ENCODE measurements around the gene SEMA3F. TPM values are rescaled to one million over a fixed set of nuclear protein-coding genes. Genes with fewer than 3 reads are reported as not detected.

The SEMA3F gene
- 8.6 to 16.4 TPM (median 14.0 TPM) in 5 replicates for total RNA-seq (2022; extraction: Qiagen RNA extraction; ENCODE audit: low read depth)

DNA sequence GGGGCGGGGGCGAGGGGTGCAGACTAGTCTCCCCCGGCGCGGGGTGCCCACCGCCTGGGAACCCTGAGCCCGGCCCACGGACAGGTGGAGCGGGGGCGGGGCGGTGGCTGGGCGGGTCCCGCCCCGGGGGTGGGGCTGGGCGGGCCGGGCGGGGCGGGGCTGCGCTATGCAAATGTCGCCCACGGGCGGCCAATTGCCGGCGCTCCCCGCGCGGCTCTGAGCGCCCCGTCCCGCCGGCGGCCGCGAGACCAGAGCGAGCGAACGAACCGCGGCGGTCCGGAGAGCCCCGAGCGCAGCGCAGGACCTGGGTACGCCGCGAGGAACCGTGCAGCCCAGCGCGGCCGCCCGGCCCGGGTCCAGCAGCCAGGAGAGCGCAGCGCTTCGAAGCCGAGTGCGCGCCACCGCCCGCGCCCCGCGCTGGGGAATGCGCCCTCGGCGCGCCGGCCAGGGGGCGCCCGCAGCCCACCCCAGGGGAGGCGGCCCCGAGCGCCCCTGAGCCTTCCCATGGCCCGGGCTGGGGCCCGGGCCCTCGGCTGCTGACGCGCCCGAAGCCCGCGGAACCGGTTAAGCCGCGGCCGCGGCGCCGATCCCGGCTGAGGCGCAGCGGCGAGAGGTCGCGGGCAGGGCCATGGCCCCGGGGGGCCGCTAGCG is at the start of gene SEMA3F:
Gene SEMA3F (plus strand): TSS at position 485 of the 651 bp plus-strand sequence. CDS start 4,299 bp downstream, outside the sequence.

DNA sequence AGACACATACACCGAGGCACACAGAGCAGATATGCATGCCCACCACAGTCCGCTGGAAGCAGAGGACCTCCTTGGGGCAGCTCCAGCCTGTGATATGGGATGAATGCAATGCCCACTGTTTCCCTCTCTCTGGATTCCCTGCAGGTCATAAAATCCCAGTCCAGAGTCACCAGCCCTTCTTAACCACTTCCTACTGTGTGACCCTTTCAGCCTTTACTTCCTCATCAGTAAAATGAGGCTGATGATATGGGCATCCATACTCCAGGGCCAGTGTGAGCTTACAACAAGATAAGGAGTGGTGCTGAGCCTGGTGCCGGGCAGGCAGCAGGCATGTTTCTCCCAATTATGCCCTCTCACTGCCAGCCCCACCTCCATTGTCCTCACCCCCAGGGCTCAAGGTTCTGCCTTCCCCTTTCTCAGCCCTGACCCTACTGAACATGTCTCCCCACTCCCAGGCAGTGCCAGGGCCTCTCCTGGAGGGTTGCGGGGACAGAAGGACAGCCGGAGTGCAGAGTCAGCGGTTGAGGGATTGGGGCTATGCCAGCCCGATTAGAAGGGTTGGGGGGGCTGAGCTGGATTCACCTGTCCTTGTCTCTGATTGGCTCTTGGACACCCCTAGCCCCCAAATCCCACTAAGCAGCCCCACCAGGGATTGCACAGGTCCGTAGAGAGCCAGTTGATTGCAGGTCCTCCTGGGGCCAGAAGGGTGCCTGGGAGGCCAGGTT is 36.0 kb downstream of the SEMA3F start, which contains the start of gene GNAT1:
Gene GNAT1 (plus strand): TSS at position 675 of the 725 bp plus-strand sequence. CDS start 116 bp downstream, outside the sequence.

DNA sequence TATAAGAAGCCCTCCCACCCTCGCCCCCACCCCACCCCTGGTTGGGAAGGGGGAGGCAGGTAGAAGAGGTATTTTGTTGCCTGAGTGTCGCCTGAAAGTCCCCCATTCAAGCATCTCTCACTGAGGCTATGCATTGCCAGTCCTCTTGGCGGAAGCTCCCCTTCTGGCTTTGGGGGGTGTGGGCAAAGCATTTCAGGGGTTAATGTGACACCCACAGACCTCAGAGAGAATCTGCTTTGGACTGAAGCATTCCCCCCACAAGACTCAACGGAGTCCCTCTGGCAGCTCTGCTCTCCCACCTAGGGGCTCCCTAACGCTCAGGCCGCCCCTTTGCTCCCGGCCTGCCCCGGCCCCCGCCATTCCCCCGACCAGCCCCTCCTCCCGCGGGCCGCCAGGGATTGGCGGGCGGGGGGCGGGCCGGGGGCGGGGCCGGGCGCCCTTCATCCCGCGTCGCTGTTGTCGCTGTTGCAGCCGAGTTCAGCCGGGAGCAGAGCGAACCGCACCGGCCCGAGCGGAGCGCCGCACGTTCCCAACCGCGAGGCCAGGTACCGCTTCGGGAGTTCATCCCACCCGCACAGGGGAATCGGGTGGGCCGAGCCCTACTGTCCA is 49.8 kb downstream of the SEMA3F start, which contains the start of gene SLC38A3:
Gene SLC38A3 (plus strand): TSS at position 468 of the 609 bp plus-strand sequence. CDS start 8,929 bp downstream, outside the sequence.

DNA sequence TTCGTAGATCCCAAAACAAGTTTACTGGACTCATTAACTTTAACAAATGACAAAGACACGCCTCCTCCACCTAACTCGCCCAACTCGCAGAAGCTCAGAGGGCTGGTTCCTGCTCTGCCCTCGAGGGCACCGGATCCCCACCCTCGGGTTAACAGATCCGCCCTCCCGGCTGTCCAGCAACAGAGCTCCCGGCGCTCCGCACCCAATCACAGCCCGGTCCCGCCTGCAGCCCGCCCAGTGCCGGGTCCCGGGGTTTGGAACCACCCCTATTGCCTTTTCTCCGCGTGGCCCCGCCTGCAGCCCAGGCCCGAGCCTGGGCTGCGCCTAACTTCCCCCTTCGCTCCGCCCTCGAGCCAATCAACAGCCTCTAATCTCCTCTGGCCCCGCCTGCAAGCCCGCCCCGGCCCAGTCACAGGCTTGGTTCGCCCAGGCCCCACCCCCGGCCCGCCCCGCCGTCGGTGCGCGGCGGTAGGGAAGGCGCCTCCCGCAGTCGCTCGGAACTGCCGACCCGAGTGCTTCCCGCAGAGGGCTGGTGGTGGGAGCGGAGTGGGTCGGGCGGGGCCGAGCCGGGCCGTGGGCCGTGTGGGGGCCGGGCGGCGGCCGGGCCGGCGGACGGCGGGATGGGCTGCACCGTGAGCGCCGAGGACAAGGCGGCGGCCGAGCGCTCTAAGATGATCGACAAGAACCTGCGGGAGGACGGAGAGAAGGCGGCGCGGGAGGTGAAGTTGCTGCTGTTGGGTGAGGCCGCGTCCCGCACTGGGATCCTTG is 80.8 kb downstream of the SEMA3F start, which contains the start of gene GNAI2:
Gene GNAI2 (plus strand): TSS at position 489 of the 768 bp plus-strand sequence. CDS start 132 bp downstream, at position 621.

Other genes starting within 250 kb of the SEMA3F start
- 4.2 to 9.1 TPM (median 8.5 TPM) in 5 replicates for gene MON1A, start 225.5 kb upstream of the SEMA3F start, total RNA-seq (2022; extraction: Qiagen RNA extraction; ENCODE audit: low read depth)
- 25.0 to 32.5 TPM (median 28.7 TPM) in 5 replicates for gene RBM6, start 215.2 kb upstream of the SEMA3F start, total RNA-seq (2022; extraction: Qiagen RNA extraction; ENCODE audit: low read depth)
- 30.4 to 44.1 TPM (median 37.3 TPM) in 5 replicates for gene RBM5, start 66.4 kb upstream of the SEMA3F start, total RNA-seq (2022; extraction: Qiagen RNA extraction; ENCODE audit: low read depth)
- gene GNAT1, start 36.3 kb downstream of the SEMA3F start, total RNA-seq (2022; extraction: Qiagen RNA extraction; ENCODE audit: low read depth), result 0.07 TPM in 1 of 5 replicates, not detected in the others
- 0.20 TPM in 1 of 5 replicates, not detected in the others for gene SLC38A3, start 49.9 kb downstream of the SEMA3F start, total RNA-seq (2022; extraction: Qiagen RNA extraction; ENCODE audit: low read depth)
- gene GNAI2, start 80.9 kb downstream of the SEMA3F start, total RNA-seq (2022; extraction: Qiagen RNA extraction; ENCODE audit: low read depth), result 33.0 to 49.5 TPM (median 48.7 TPM) in 5 replicates
- 4.7 to 9.6 TPM (median 7.3 TPM) in 5 replicates for gene SEMA3B, start 113.8 kb downstream of the SEMA3F start, total RNA-seq (2022; extraction: Qiagen RNA extraction; ENCODE audit: low read depth)
- 0.14 TPM in 1 of 5 replicates, not detected in the others for gene LSMEM2, start 123.8 kb downstream of the SEMA3F start, total RNA-seq (2022; extraction: Qiagen RNA extraction; ENCODE audit: low read depth)
- gene IFRD2, start 137.1 kb downstream of the SEMA3F start, total RNA-seq (2022; extraction: Qiagen RNA extraction; ENCODE audit: low read depth), result 53.1 to 98.4 TPM (median 95.9 TPM) in 5 replicates
- 5.7 to 11.3 TPM (median 8.8 TPM) in 5 replicates for gene HYAL3, start 144.1 kb downstream of the SEMA3F start, total RNA-seq (2022; extraction: Qiagen RNA extraction; ENCODE audit: low read depth)
- gene NAA80, start 144.1 kb downstream of the SEMA3F start, total RNA-seq (2022; extraction: Qiagen RNA extraction; ENCODE audit: low read depth), result 4.6 to 8.6 TPM (median 6.1 TPM) in 5 replicates
- 0.24 to 0.80 TPM (median 0.46 TPM) in 5 replicates for gene HYAL1, start 148.2 kb downstream of the SEMA3F start, total RNA-seq (2022; extraction: Qiagen RNA extraction; ENCODE audit: low read depth)
- 14.7 to 31.6 TPM (median 29.4 TPM) in 5 replicates for gene HYAL2, start 167.4 kb downstream of the SEMA3F start, total RNA-seq (2022; extraction: Qiagen RNA extraction; ENCODE audit: low read depth)
- 21.2 to 43.0 TPM (median 36.2 TPM) in 5 replicates for gene TUSC2, start 172.9 kb downstream of the SEMA3F start, total RNA-seq (2022; extraction: Qiagen RNA extraction; ENCODE audit: low read depth)
- 13.9 to 20.7 TPM (median 18.4 TPM) in 5 replicates for gene RASSF1, start 185.5 kb downstream of the SEMA3F start, total RNA-seq (2022; extraction: Qiagen RNA extraction; ENCODE audit: low read depth)
- 0.89 to 2.2 TPM (median 1.5 TPM) in 5 replicates for gene ZMYND10, start 190.4 kb downstream of the SEMA3F start, total RNA-seq (2022; extraction: Qiagen RNA extraction; ENCODE audit: low read depth)
- gene NPRL2, start 195.5 kb downstream of the SEMA3F start, total RNA-seq (2022; extraction: Qiagen RNA extraction; ENCODE audit: low read depth), result 9.3 to 14.5 TPM (median 13.8 TPM) in 5 replicates
- gene CYB561D2, start 195.5 kb downstream of the SEMA3F start, total RNA-seq (2022; extraction: Qiagen RNA extraction; ENCODE audit: low read depth), result 11.9 to 22.1 TPM (median 18.8 TPM) in 5 replicates
- gene TMEM115, start 204.2 kb downstream of the SEMA3F start, total RNA-seq (2022; extraction: Qiagen RNA extraction; ENCODE audit: low read depth), result 27.9 to 52.4 TPM (median 47.5 TPM) in 5 replicates

All from A549 treated with ZK216348 at 1 μM for 4 hours (cell line).